ENCODE data around the gene FAM124A.

The FAM124A gene, protein sequence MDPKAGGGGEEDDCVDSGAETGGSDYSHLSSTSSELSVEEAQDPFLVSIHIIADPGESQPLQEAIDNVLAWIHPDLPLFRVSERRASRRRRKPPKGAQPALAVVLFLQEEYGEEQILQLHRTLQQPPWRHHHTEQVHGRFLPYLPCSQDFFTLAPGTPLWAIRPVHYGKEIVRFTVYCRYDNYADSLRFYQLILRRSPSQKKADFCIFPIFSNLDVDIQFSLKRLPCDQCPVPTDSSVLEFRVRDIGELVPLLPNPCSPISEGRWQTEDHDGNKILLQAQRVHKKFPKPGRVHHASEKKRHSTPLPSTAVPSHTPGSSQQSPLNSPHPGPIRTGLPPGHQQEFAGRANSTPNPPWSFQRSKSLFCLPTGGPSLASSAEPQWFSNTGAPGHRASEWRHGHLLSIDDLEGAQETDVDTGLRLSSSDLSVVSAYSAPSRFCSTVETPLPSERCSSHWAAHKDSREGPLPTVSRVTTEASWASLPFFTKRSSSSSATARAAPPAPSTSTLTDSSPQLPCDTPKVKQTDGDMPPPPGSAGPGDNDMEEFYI

DNA sequence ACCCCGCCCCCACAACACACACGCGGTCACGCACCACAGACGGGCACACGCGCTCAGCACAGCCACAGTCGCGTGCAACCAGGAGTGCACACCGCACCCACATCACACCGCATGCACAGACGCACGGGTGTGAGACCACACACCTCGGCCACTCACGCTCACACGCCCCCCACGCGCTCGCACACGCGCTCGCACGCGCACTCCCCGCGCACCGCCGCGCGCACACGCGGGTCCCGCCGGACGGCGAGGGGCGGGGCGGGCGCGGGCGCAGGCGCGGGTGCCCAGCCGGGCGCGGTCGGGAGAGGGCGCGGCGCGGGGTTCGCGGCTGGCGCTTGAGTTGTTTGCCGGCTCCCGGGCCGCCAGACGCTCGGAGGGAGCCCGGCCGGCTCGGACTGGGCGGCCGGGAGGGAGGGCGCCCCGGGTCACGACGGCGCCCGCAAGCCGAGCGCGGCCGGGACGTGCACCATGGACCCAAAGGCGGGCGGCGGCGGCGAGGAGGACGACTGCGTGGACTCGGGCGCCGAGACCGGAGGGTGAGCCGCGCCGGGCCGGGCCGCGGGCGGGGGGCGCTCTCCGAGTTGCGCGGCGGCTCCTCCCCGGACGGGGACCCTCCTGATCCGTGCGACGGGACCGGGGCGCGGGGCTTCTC lies at the start of gene FAM124A:
Gene FAM124A, plus strand, starts transcription at position 362 of the 649 bp plus-strand sequence. Its CDS starts 104 bp downstream, at position 466.
- peak; percentile 13 for DNase-seq

DNA sequence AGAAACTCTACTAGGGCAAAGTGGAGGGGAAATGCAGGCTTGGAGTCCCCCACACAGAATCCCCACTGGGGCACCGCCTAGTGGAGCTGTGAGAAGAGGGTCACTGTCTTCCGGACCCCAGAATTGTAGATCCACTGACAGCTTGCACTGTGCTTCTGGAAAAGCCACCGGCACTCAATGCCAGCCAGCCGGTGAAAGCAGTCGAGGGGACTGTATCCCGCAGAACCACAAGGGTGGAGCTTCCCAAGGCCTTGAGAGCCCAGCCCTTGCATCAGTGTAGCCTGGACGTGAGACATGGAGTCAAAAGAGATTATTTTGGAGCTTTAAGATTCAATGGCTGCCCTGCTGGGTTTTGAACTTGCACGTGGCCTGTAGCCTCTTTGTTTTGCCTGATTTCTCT lies 47.2 kb upstream of the FAM124A start:
- no peak for DNase-seq

DNA sequence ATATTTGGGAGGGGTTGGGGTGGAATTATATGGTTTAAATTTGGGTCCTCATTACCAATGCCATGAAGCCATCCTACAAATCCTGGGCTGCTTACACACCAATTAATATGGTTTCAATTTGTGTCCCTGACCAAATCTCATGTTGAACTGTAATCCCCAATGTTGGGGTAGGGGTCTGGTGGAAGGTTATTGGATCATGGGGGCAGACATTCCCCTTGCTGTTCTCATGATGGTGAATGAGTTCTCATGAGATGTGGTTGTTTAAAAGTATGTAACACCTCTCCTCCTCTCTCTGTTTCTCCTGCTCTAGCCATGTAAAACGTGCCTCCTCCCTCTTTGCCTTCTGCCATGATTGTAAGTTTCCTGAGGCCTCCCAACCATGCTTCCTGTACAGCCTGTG lies 46.6 kb upstream of the FAM124A start:
- DNase-seq, result no peak

DNA sequence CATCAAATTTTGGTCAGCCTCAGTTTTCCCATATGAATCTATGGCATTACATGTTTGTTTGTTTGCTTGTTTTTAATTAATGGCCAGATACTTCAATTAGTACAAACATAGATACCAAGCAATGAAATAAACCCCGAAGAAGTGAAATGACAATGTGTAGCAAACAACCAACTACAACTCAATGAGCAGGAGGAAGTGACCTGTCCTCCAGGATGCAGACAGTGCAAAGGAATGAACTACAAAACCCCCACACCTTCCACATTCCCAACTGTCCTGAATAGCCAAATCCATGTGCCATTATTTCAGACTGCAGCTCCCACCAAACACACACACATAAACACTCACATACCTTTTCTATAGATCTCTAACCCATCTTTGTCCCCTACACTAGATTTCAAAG lies 45.0 kb upstream of the FAM124A start:
- DNase-seq, result no peak

DNA sequence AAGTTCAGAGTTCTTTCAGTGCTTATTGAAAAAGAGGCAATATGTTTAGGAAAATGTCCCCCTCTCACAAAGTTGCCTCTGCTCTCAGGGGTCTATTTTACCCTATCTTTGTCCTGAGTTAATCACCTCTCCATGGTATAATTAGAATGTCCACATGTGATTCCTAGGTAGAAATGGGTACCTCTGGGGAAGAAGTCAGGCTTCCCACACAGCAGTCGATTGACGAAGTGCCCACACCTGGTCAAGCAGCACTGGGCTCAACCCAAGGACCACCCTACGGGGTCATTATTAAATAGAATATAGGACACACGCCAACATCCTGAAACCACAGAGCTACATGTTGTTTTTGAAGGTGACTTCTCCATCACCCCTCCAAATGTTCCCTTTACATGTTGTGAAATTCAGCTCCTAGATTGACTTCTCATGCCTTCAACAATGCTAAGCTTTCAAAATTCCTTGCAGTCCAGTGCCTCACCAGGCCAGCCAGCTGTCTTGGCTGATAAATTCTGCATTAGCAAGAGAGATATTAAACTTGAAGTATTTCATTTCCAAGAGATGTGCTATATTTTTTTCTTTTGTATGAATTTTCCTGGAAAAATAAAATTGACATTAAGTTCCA lies 43.6 kb upstream of the FAM124A start:
- DNase-seq, result no peak

DNA sequence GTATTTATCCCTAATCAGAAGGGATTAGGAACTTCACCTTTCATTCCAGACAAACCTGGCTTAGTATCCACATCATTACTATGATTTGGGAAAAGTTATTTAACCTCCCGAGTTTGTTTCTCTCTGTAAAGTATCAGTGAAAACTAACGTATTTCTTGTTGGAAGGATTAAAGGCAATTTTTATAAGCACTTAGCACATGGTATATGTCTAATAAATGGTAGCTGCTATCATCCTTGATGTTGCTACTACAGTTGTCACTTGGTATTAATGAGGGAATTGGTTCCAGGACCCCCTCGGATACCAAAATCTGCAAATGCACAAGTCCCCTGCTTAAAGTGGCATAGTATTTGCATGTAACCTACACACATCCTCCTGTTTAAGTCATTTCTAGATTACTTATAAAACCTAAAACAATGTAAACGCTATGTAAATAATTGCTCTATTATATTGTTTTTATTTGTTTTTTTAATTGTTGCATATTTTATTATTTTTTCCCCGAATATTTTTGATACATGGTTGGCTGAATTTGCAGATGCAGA lies 42.7 kb upstream of the FAM124A start:
- no peak for DNase-seq

DNA sequence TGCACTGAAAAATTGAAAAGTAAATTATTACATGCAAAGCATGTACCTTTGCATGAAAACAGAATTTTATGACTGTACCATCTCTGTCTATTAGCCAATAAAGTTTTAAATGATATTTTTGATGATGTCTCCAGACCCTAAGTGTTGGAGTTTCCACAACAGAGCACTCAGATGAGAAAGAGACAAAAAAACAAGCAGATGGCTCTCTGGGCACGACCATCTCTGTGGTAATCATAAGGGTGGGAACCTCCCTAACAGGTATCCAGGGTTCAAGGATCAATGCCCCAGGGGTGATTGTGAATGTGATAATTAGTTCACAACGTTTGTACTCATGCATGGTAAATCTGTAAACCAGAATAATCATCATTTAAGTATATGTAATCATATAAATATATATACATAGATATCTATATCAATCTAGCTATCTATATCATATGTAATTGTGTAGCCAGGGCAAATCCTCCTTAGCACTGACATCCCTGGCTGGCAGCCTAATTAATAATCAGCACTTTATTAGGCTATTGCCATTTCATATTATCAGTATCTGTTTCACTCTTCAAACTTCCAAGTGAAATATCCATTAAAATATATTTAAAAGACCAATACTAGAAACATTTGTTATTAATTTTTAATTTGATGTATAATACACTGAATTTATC lies 41.2 kb upstream of the FAM124A start:
- no peak for DNase-seq

DNA sequence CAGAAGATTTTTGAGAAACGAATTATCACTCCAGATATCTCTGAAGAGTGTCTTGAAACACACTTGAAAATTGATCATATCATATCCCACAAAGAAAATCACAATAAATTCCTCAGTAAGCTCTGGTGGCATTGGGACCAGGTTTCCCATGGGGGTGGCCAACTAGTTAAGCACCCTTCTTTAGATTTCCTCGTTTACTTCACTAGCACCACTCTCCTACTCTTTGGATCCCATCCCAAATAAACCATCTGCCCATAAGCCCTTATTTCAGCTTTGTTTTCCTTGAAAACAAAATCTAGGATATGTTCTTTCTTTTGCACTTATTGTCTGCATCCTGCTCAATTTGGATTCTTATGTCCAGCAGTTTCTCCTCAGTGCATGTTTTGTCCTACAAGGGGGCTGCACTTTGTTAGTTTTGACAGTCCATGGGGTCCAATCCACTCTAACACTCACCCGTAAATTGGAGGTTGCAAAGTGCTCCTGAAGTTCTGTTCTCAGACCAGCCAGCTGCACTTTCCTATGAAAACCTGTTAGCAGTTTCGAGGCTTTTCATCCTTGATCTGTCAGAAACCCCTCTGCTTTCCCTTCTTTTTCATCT lies 40.3 kb upstream of the FAM124A start:
- DNase-seq, result no peak

DNA sequence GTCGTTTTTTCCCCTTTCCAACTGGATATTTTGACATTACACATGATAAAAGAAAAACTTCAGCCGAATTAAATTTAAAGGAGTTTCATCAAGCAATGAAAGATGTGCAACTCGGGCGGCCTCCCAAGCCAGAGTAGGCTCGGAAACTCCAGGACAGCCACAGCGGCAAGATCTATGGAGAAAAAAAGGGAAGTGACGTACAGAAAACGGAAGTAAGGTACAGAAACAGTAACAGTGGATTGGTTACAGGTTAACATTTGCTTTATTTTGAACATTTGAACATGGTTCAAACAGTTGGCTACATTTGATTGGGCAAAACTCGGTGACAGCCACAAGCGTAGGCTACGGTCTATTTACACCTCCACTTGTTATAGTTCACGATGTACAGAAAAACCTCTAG lies 30.5 kb upstream of the FAM124A start:
- no peak for DNase-seq

DNA sequence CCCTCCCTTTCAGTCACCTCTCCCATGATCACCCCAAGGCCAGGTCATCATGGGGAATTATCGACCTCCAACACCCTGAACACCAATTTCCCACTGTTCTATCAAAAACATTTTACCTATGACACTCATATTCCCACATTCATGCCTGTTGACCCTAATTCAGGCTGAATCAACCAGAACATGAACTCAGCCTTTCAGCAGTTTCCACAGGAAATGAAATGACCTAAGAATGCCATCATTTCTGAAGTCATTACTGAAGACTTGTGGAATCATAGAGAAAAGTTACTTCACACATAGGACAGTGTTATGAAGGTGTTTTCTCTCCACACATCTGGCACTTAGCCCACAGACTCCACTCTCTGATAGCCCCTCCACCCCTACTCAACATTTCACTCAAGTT lies 29.9 kb upstream of the FAM124A start:
- DNase-seq, result no peak

DNA sequence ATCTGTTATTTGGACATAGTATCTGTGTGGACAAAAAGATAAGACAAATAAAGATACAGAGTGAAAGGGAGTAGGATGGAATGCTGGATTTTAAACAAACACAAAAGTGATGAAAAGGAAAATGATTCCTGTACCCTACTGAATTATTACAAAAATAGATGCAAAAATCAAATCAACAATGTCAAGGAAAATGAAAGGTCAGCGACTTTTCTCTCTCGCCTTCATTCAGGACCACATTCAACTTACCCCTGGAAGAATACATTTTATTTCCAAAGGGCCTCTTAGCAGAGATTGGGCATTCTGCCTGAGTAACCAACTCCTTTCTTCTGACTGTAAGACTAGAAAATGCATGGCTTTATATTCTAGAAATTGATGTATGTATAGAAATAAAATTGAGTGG lies 28.8 kb upstream of the FAM124A start:
- no peak for DNase-seq

DNA sequence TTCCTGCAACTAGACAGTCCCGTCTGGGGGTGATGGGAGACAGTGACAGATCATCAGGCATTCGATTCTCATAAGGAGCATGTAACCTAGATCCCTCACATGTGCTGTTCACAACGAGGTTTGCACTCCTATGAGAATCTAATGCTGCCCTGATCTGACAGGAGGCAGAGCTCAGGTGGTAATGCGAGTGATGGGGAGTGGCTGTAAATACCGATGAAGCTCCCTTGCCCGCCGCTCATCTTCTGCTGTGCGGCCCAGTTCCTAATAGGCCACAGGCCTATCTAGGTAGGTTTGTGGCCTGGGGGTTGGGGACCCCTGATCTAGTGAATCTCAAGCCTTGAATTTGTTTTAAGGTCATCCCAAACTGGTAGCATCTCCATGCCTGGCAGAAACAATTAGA lies 27.3 kb upstream of the FAM124A start:
- DNase-seq, result no peak

DNA sequence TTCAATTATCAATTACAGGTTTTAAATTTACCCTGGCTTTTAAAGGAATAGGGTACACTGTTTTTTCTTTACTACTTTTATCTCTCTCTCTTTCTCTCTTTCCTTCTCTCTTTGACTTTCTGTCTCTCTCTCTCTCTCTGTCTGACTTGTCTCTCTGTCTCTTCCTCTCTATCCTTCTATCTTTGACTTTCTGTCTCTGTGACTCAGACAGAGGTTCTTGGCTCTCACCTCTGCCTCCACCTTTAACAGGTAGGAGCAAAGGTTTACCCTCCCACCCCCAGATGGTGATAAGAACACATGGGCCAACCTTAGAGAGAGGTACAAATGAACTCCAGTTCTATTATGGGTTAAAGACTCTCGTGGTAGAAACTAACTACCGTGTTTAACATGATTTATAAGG lies 20.3 kb upstream of the FAM124A start:
- no peak for DNase-seq

DNA sequence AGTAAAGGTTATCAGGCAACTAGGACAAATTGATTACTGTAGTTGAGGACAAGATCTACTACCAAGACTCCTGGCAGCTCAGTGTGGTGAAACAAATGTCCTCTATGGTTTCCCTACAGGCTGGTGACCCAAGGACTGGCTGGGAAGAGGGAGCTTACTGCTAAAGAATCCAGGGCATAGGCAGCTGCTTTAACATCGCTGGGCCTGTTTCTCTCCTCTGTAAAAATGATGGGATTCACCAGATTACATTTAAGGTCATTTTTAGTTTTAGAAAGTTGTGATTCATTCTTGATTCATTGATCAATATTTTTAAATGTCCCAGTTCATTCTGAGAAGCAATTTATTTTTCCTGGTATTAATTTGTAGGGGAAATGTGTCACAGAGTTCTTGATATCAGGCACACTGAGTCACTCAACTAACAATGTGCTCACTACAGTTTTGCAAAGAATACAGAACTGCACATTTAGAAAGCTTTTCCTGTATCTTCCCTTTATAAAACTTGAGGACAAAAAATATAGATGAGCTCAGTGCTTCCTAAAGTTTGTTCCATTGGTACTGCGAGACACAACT lies 19.6 kb upstream of the FAM124A start:
- DNase-seq, result no peak

DNA sequence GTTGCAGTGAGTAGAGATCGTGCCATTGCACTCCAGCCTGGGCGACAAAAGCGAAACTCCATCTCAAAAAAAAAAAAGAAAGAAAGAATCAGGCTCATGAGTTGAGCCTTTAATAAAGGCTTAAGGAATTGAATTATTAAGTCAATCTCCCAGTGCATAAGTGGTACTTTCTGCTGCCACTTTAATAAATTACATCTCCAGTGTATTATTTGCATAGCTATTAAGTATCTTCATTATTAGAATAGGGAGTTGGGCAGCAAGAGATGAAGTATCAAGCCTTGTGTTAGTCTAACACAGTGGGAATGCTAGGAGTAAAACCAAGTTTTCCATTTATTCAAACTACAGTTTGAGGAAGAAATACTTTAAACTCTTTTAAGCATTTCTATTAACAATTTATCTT lies 15.6 kb upstream of the FAM124A start:
- no peak for DNase-seq

DNA sequence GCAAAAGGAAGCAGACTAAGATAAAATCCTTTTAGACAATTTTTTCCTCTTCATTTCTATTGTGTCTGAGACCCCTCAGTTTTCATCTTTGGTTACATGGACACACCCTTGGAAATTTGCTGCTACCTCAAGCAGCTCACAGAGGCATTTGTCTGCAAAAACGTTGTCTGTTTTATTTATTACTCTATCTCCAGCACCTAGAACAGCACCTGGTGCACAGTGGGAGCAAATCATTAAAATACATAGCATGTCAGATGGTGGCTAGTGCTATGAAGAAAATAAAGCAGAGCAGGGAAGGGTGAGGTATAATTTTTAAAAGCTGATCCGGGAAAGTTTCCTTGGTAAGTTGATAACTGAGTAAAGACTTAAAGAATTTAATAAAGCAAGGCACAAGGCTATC lies 14.3 kb upstream of the FAM124A start:
- DNase-seq, result no peak

DNA sequence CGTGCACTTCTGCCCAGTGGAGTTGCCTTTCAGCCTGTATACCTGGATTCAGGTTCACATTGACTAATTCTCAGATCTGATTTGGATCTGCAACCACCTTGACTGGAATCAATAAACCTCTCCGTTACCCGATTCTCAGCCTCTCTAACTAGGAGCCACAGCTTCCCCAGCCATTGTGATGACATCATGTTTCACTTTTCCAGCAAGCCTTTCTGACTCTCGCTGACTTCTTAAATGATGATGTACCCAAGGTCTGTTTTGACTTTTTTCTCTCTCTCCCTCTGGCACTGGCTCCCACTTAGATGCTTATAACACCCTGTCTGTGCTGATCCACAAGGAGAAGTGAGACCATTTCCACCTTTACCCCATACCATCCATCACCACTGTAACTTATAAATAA lies 13.5 kb upstream of the FAM124A start:
- DNase-seq, result no peak

DNA sequence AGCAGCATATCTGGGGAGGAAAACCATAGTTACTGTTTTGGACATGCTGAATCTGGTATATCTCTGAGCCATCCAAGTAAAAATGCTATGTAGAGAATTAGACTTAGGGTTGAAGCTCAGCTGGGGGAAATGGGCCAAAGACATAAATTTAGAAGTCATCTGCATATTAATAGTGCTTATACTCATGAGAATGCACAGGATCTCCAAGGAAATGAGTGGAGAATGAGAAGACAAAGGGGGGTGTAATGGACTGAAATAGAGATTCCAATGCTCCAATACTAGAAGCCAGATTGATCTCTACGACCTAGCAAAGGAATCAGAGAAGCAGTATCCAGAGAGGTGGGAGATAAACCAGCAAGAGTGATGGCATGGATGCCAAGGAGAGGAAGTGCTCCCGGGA lies 10.3 kb upstream of the FAM124A start:
- DNase-seq, result no peak

DNA sequence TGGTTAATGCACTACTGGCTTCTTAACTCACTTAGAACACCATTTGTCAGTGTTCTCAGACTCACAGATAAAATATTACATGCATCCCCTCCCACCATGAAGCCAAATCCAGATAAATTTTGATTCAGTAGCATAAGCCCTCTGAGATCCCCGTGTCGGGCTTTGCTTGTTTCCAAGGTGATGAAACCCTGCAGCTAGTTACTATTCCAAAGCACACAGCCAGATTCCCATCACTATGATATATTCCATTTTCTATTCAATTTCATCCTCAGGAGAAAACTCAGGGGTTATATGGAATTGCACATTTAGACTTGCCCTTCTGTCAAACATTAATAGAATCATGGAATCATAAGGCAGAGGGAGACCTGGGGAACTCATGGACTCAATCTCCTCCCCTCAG lies 9.4 kb upstream of the FAM124A start:
- no peak for DNase-seq

DNA sequence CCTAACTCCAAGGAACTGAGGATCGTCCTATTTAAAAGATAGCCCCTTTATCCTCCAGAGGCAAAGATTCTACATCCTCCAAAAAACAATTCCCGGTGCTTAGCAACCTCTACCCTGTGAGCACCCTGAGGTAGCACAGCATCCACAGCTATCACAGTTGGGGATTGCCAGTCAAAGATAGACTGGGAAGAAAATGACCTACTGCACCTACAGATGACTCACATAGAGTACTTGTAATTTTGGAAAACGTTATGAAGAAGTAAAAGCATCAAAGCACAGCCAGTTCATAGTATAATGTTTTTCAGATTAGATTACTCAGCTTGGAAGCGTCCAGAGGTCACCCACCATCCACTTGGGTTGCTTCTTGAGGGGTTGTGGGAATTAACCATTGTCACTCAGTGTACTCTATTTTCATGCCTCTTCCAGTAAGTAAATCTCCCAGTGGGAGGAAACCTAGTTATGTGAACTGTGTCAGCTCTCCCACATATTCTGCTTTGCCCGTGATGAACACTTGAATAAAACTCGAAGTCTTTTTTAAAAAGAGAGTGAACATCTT lies 8.9 kb upstream of the FAM124A start:
- DNase-seq, result no peak

DNA sequence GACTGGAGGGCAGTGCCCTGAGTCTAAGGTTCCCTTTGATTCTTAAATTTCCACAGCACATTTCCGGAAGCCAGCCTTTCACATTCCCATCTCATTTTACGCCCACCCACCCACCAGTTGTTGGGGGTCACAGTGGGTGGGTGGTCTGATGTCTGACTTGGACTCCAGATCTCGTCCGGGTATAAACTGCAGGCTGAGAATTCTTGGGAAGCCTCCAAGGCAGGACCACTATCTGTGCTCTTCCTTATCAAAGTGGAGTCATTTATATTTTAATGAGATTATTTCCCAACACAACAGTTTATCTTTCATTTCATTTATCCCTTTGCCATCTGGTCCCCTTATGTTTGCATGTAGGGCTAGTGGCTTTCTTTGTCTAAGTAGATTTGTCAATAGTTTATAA lies 3.6 kb upstream of the FAM124A start:
- DNase-seq, result no peak

DNA sequence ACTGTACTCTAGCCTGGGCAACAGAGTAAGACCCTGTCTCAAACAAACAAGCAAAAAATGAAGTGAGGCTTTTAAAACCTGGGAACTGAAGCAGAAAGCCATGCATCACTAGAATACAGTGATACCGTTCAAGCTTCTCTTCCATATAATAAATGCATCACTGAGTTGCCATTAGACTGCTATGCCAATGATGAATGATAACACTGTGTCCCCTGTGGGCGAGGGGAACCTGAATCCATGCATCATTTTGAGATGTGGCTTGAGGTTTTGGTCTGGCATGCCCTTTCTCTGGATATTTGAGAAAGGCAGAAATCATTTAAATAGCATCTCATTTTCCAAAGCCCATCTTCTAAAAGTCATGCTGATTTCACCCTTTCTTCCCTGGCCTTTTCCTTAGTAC lies 1.5 kb upstream of the FAM124A start:
- no peak for DNase-seq
